H9 (cell line): ENCODE results near the gene TMEM127. TPM values are rescaled to one million over a fixed set of nuclear protein-coding genes. Genes with fewer than 3 reads are reported as not detected.

Source experiments
- DNase-seq: peaks from one replicate; pipeline ENCODE4 v3.0.0-alpha.2; 2017
- H2AFZ ChIP-seq: one replicate; pipeline ENCODE4 v1.6.1; 2013; ENCODE audit warnings: mild to moderate bottlenecking, low read length, control low read depth, moderate library complexity
- H2AK5ac ChIP-seq: 2 replicates; pipeline ENCODE4 v1.6.1; 2013; ENCODE audit warnings: low read length, control low read depth, mixed read lengths; ENCODE audit not compliant: insufficient read length
- H2BK120ac ChIP-seq: one replicate; pipeline ENCODE4 v1.6.1; 2013; ENCODE audit warnings: low read depth, mild to moderate bottlenecking, low read length, control low read depth, inconsistent platforms; ENCODE audit not compliant: poor library complexity, severe bottlenecking
- H2BK12ac ChIP-seq: 2 replicates; pipeline ENCODE4 v1.6.1; 2013; ENCODE audit warnings: low read length, control low read depth, mixed read lengths, low read depth; ENCODE audit not compliant: insufficient read length
- H2BK15ac ChIP-seq: 2 replicates; pipeline ENCODE4 v1.6.1; 2013; ENCODE audit warnings: low read depth, low read length, control low read depth
- H2BK20ac ChIP-seq: one replicate; pipeline ENCODE4 v1.6.1; 2013; ENCODE audit warnings: low read depth, mild to moderate bottlenecking, low read length, control low read depth, inconsistent platforms; ENCODE audit not compliant: poor library complexity, severe bottlenecking
- H2BK5ac ChIP-seq: 2 replicates; pipeline ENCODE4 v1.6.1; 2013; ENCODE audit warnings: low read length, control low read depth, mixed read lengths; ENCODE audit not compliant: insufficient read length
- H3K14ac ChIP-seq: 2 replicates; pipeline ENCODE4 v1.6.1; 2013; ENCODE audit warnings: low read length, control low read depth; ENCODE audit not compliant: insufficient read depth
- H3K18ac ChIP-seq: 2 replicates; pipeline ENCODE4 v1.6.1; 2013; ENCODE audit warnings: low read depth, mild to moderate bottlenecking, mixed read lengths, low read length, control low read depth; ENCODE audit not compliant: insufficient read length
- H3K23ac ChIP-seq: 2 replicates; pipeline ENCODE4 v1.6.1; 2013; ENCODE audit warnings: low read length, control low read depth, mixed read lengths, low read depth; ENCODE audit not compliant: insufficient read length
- H3K23me2 ChIP-seq: 2 replicates; pipeline ENCODE4 v1.6.1; 2013; ENCODE audit warnings: low read depth, mild to moderate bottlenecking, mixed read lengths, low read length, control low read depth; ENCODE audit not compliant: insufficient read length, poor library complexity, severe bottlenecking
- H3K27ac ChIP-seq: 2 replicates; pipeline ENCODE4 v1.5.1; 2013; ENCODE audit warnings: low read length, control low read depth, mixed read lengths, low read depth; ENCODE audit not compliant: insufficient read length
- H3K27me3 ChIP-seq: 2 replicates; pipeline ENCODE4 v1.6.1; 2013; ENCODE audit warnings: low read length, control low read depth, inconsistent platforms; ENCODE audit not compliant: insufficient read depth
- H3K4ac ChIP-seq: 2 replicates; pipeline ENCODE4 v1.6.1; 2013; ENCODE audit warnings: low read depth, mild to moderate bottlenecking, control low read depth, inconsistent platforms, low read length, moderate library complexity
- H3K4me1 ChIP-seq: 2 replicates; pipeline ENCODE4 v1.6.1; 2013; ENCODE audit warnings: low read length, control low read depth, inconsistent platforms; ENCODE audit not compliant: insufficient read depth
- H3K4me2 ChIP-seq: 2 replicates; pipeline ENCODE4 v1.6.1; 2013; ENCODE audit warnings: low read length, control low read depth, mixed read lengths; ENCODE audit not compliant: insufficient read length, insufficient read depth
- H3K56ac ChIP-seq: 2 replicates; pipeline ENCODE4 v1.6.1; 2013; ENCODE audit warnings: low read depth, mild to moderate bottlenecking, mixed read lengths, low read length, control low read depth; ENCODE audit not compliant: insufficient read length
- H3K79me1 ChIP-seq: 2 replicates; pipeline ENCODE4 v1.6.1; 2013; ENCODE audit warnings: low read depth, mild to moderate bottlenecking, moderate library complexity, low read length, control low read depth, inconsistent platforms; ENCODE audit not compliant: insufficient read depth, poor library complexity, severe bottlenecking
- H3K79me2 ChIP-seq: 2 replicates; pipeline ENCODE4 v1.6.1; 2013; ENCODE audit warnings: low read length, control low read depth, inconsistent platforms; ENCODE audit not compliant: insufficient read depth
- H3K9ac ChIP-seq: 2 replicates; pipeline ENCODE4 v1.6.1; 2013; ENCODE audit warnings: low read length, control low read depth, mixed read lengths; ENCODE audit not compliant: insufficient read length; ENCODE audit errors: extremely low read depth
- H3K9me3 ChIP-seq: one replicate; pipeline ENCODE4 v1.6.1; 2013; ENCODE audit warnings: low read depth, low read length, inconsistent platforms; ENCODE audit not compliant: control insufficient read depth
- H3T11ph ChIP-seq: one replicate; pipeline ENCODE4 v1.6.1; 2013; ENCODE audit warnings: mild to moderate bottlenecking, low read length, control low read depth, inconsistent platforms
- H4K20me1 ChIP-seq: one replicate; pipeline ENCODE4 v1.6.1; 2013; ENCODE audit not compliant: control insufficient read depth, insufficient read length, insufficient read depth
- H4K5ac ChIP-seq: 2 replicates; pipeline ENCODE4 v1.6.1; 2013; ENCODE audit warnings: low read depth, mild to moderate bottlenecking, mixed read lengths, low read length, control low read depth; ENCODE audit not compliant: insufficient read length
- H4K8ac ChIP-seq: replicated peaks from 2 replicates; pipeline ENCODE4 v1.6.1; 2013; ENCODE audit warnings: low read length, control low read depth, mixed read lengths, low read depth; ENCODE audit not compliant: insufficient read length
- H4K91ac ChIP-seq: 2 replicates; pipeline ENCODE4 v1.6.1; 2013; ENCODE audit warnings: low read depth, mild to moderate bottlenecking, moderate library complexity, mixed read lengths, low read length, control low read depth; ENCODE audit not compliant: insufficient read length
- H3K27ac Mint-ChIP-seq, 3 experiments: 2 replicates in 2 of 3; 3 replicates in 1 of 3; pipeline ENCODE4 v1.8.0; 2020 to 2021; ENCODE audit warnings: mixed read lengths in 3 of 3, mild to moderate bottlenecking in 1 of 3, moderate library complexity in 1 of 3
- H3K27me3 Mint-ChIP-seq: 2 replicates; pipeline ENCODE4 v1.8.0; 2021; ENCODE audit warnings: low read depth, mild to moderate bottlenecking, moderate library complexity, mixed read lengths
- H3K36me3 Mint-ChIP-seq, 3 experiments: 2 replicates in 2 of 3; 3 replicates in 1 of 3; pipeline ENCODE4 v1.8.0; 2020 to 2021; ENCODE audit warnings: low read depth in 3 of 3, mixed read lengths in 3 of 3; ENCODE audit not compliant: insufficient read depth in 1 of 3
- H3K4me1 Mint-ChIP-seq, 2 experiments: 2 replicates each; pipeline ENCODE4 v1.8.0; 2020; ENCODE audit warnings: mixed read lengths in 2 of 2
- H3K4me3 Mint-ChIP-seq, 2 experiments: 2 replicates in 1 of 2; 3 replicates in 1 of 2; pipeline ENCODE4 v1.8.0; 2020 to 2021; ENCODE audit warnings: mild to moderate bottlenecking in 2 of 2, mixed read lengths in 2 of 2, moderate library complexity in 1 of 2
- H3K9me3 Mint-ChIP-seq, 2 experiments: 2 replicates in 1 of 2; 3 replicates in 1 of 2; pipeline ENCODE4 v1.8.0; 2020; ENCODE audit warnings: mild to moderate bottlenecking in 2 of 2, mixed read lengths in 2 of 2, moderate library complexity in 1 of 2
- WGBS: extraction: QIAGEN DNeasy Blood & Tissue Kit; methylation state at CpG from one replicate; pipeline ENCODE4 v1.1.7; 2013; ENCODE audit warnings: missing lambda C conversion rate, low lambda C conversion rate, mixed read lengths; ENCODE audit not compliant: insufficient read length; ENCODE audit errors: extremely low coverage; 5-methylcytosine and 5-hydroxymethylcytosine counted together
- total RNA-seq: library from RNA; stranded (reverse); gene quantifications from 2 replicates; pipeline ENCODE4 v1.2.1, GENCODE V29; 2021
- TF ChIP-seq, protein P1 (sequence below): fragments of 200-600 bp; sonication (generic); conservative IDR thresholded peaks from 3 replicates; pipeline ENCODE4 v1.8.0; 2021; ENCODE audit warnings: antibody characterized with exemption, mild to moderate bottlenecking

Gene TMEM127
- total RNA-seq, 1 experiment from 2014 or later, result 30.1 TPM

DNA sequence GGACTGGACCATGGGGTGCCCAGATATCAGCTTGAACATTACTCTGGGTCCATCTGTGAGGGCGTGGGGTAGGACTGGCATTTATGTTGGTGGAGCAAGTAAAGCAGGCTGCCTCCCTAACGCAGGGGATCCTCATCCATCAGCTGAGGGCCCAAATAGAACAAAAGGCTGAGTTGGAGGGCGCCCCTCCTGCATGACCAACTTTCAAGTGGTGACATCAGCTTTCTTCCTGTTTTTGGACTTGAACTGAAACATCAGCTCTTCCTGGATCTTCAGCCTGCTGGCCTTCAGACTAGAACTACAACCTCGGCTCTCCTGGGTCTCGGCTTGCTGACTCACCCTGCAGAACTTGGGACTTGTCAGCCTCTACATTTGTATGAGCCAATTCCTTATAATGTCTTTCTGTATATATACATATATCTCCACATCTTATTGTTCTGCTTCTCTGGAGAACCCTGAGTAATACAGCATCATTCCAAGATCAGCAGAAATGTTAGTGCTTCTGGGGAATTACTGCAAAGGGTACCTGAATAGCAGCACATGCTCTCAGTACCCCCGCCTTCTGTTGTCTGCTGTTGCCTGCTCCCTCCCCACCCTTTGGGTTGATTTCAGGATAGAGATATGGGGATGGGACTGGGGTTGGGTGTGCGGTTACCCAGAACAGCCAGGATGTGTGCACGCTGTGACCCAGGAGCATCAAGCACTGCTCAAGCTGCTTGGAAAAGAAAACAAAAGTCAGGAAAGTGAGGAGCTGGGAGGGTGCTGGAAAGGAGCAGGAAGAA, 20.0 kb downstream of the TMEM127 start:
- no peaks in the 10 kb centered on the region for H3K4me1 ChIP-seq
- peaks cover 5% of the 10 kb centered on the region in 2 experiments for H3K4me1 Mint-ChIP-seq
- H2BK120ac ChIP-seq, result no peak overlapping the region
- H2BK5ac ChIP-seq, result no peak overlapping the region
- TF ChIP-seq, protein P1, sequence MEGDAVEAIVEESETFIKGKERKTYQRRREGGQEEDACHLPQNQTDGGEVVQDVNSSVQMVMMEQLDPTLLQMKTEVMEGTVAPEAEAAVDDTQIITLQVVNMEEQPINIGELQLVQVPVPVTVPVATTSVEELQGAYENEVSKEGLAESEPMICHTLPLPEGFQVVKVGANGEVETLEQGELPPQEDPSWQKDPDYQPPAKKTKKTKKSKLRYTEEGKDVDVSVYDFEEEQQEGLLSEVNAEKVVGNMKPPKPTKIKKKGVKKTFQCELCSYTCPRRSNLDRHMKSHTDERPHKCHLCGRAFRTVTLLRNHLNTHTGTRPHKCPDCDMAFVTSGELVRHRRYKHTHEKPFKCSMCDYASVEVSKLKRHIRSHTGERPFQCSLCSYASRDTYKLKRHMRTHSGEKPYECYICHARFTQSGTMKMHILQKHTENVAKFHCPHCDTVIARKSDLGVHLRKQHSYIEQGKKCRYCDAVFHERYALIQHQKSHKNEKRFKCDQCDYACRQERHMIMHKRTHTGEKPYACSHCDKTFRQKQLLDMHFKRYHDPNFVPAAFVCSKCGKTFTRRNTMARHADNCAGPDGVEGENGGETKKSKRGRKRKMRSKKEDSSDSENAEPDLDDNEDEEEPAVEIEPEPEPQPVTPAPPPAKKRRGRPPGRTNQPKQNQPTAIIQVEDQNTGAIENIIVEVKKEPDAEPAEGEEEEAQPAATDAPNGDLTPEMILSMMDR, result no peak
- no peak overlapping the region for H2BK12ac ChIP-seq
- no peaks in the 10 kb centered on the region for H3K79me1 ChIP-seq
- H3K79me2 ChIP-seq, result no peaks in the 10 kb centered on the region
- H3K14ac ChIP-seq, result no peak overlapping the region
- no peak overlapping the region for H3K4me3 Mint-ChIP-seq
- H3T11ph ChIP-seq, result no peak overlapping the region
- H2AK5ac ChIP-seq, result no peak overlapping the region
- no peak overlapping the region for H3K23ac ChIP-seq
- H3K27me3 Mint-ChIP-seq, result no peaks in the 10 kb centered on the region; the same call in 1 of the 2 replicates
- H3K9ac ChIP-seq, result no peak overlapping the region
- no peaks in the 10 kb centered on the region for H3K36me3 Mint-ChIP-seq
- no peaks in the 10 kb centered on the region for H3K27me3 ChIP-seq
- no peak overlapping the region for H4K91ac ChIP-seq
- no peak overlapping the region for H4K8ac ChIP-seq
- H3K23me2 ChIP-seq, result no peaks in the 10 kb centered on the region
- no peak overlapping the region for H3K4me2 ChIP-seq
- H4K20me1 ChIP-seq, result no peaks in the 10 kb centered on the region
- WGBS, result no CpG with 5 or more reads among the region's 8 CpGs
- no peak for DNase-seq
- no peak overlapping the region for H3K18ac ChIP-seq
- no peak overlapping the region for H2AFZ ChIP-seq
- H3K4ac ChIP-seq, result no peak overlapping the region
- no peak overlapping the region for H4K5ac ChIP-seq
- no peaks in the 10 kb centered on the region for H3K9me3 ChIP-seq
- no peaks in the 10 kb centered on the region for H3K9me3 Mint-ChIP-seq
- no peak overlapping the region for H3K27ac ChIP-seq
- H3K56ac ChIP-seq, result no peak overlapping the region
- no peak overlapping the region for H2BK20ac ChIP-seq
- no peak overlapping the region for H2BK15ac ChIP-seq
- H3K27ac Mint-ChIP-seq, result peak overlapping the region in 2 of 3 experiments; percentile 18 to 45; a peak in 3 of 7 replicates
